GM23338 (cell line): ENCODE results near the gene ZNF512. TPM values are rescaled to one million over a fixed set of nuclear protein-coding genes. Genes with fewer than 3 reads are reported as not detected.

ENCODE experiments used
- ATAC-seq: fragments of 200-7000 bp; cut with Tn5 transposase; 3 replicates; pipeline ENCODE4 v1.9.1; 2020
- DNase-seq: peaks from one replicate; pipeline ENCODE4 v3.0.0-alpha.2; 2015; ENCODE audit warnings: low spot score
- H2AFZ ChIP-seq: fragments of 200-600 bp; sonication (generic); 2 replicates; pipeline ENCODE4 v1.8.0; 2016; ENCODE audit warnings: antibody characterized with exemption, mild to moderate bottlenecking, moderate library complexity
- H3F3A ChIP-seq: fragments of 200-600 bp; sonication (generic); replicated peaks from 2 replicates; pipeline ENCODE4 v1.8.0; 2017; ENCODE audit warnings: antibody characterized with exemption, mixed run types, low read depth
- H3K27ac ChIP-seq: fragments of 200-600 bp; sonication (generic); 2 replicates; pipeline ENCODE4 v1.6.1; 2016; ENCODE audit warnings: low read depth
- H3K27me3 ChIP-seq: fragments of 200-600 bp; sonication (generic); 2 replicates; pipeline ENCODE4 v1.8.0; 2016; ENCODE audit warnings: mild to moderate bottlenecking, mixed run types, moderate library complexity; ENCODE audit not compliant: insufficient read depth
- H3K36me3 ChIP-seq: fragments of 200-600 bp; sonication (generic); 2 replicates; pipeline ENCODE4 v1.8.0; 2016; ENCODE audit warnings: mild to moderate bottlenecking; ENCODE audit not compliant: insufficient read depth
- H3K4me1 ChIP-seq: fragments of 200-600 bp; sonication (generic); 2 replicates; pipeline ENCODE4 v1.8.0; 2016; ENCODE audit warnings: mild to moderate bottlenecking, moderate library complexity; ENCODE audit not compliant: insufficient read depth
- H3K4me2 ChIP-seq: fragments of 200-600 bp; sonication (generic); 2 replicates; pipeline ENCODE4 v1.7.1; 2017; ENCODE audit warnings: mixed run types
- H3K4me3 ChIP-seq: fragments of 200-600 bp; sonication (generic); 2 replicates; pipeline ENCODE4 v1.6.1; 2016; ENCODE audit warnings: mixed run types
- H3K79me2 ChIP-seq: fragments of 200-600 bp; sonication (generic); replicated peaks from 2 replicates; pipeline ENCODE4 v1.8.0; 2017; ENCODE audit warnings: mild to moderate bottlenecking; ENCODE audit not compliant: insufficient read depth
- H3K9me2 ChIP-seq: fragments of 200-600 bp; sonication (generic); 2 replicates; pipeline ENCODE4 v1.8.0; 2017; ENCODE audit not compliant: insufficient read depth
- H4K20me1 ChIP-seq: fragments of 200-600 bp; sonication (generic); replicated peaks from 2 replicates; pipeline ENCODE4 v1.8.0; 2017; ENCODE audit warnings: mild to moderate bottlenecking; ENCODE audit not compliant: insufficient read depth
- H3K27ac Mint-ChIP-seq: 2 replicates; pipeline ENCODE4 v1.8.0; 2020; ENCODE audit warnings: inconsistent platforms, mild to moderate bottlenecking, moderate library complexity, mixed read lengths
- H3K27me3 Mint-ChIP-seq: 3 replicates; pipeline ENCODE4 v1.8.0; 2022; ENCODE audit warnings: low read depth, mild to moderate bottlenecking, moderate library complexity, mixed read lengths, inconsistent platforms; ENCODE audit not compliant: insufficient read depth, poor library complexity
- H3K36me3 Mint-ChIP-seq: 3 replicates; pipeline ENCODE4 v1.8.0; 2021; ENCODE audit warnings: low read depth, mild to moderate bottlenecking, inconsistent platforms, moderate library complexity, mixed read lengths
- H3K4me1 Mint-ChIP-seq: 3 replicates; pipeline ENCODE4 v1.8.0; 2020; ENCODE audit warnings: mild to moderate bottlenecking, inconsistent platforms, mixed read lengths
- H3K4me3 Mint-ChIP-seq: 3 replicates; pipeline ENCODE4 v1.8.0; 2021; ENCODE audit warnings: moderate library complexity, mild to moderate bottlenecking, inconsistent platforms, mixed read lengths
- H3K9me3 Mint-ChIP-seq: 3 replicates; pipeline ENCODE4 v1.8.0; 2020; ENCODE audit warnings: moderate library complexity, mild to moderate bottlenecking, inconsistent platforms, mixed read lengths
- CREB1 ChIP-seq: fragments of 250-450 bp; sonication (Bioruptor Pico); IDR thresholded peaks from 2 replicates; pipeline ENCODE4 v1.5.0; 2020; ENCODE audit warnings: low read depth, mild to moderate bottlenecking, moderate library complexity
- CTCF ChIP-seq, 2 experiments: fragments of 200-600 bp in 1 of 2; sonication (generic) in 1 of 2; conservative IDR thresholded peaks; 2 replicates each; pipeline versions ENCODE4 v1.5.1 to v1.6.1; 2016 to 2017; ENCODE audit warnings: antibody characterized with exemption in 2 of 2, low read depth in 2 of 2, mild to moderate bottlenecking in 2 of 2, moderate library complexity in 1 of 2
- ETS1 ChIP-seq: IDR thresholded peaks from 2 replicates; pipeline ENCODE4 v1.6.1; 2016; ENCODE audit warnings: antibody characterized with exemption
- EZH2 ChIP-seq: fragments of 200-600 bp; sonication (generic); IDR thresholded peaks from one replicate; pipeline ENCODE4 v1.8.0; 2017; ENCODE audit warnings: antibody characterized with exemption, mild to moderate bottlenecking, low read depth; ENCODE audit not compliant: unreplicated experiment
- EZH2phosphoT487 ChIP-seq: fragments of 200-600 bp; sonication (generic); IDR thresholded peaks from one replicate; pipeline ENCODE4 v1.8.1; 2018; ENCODE audit warnings: antibody characterized with exemption; ENCODE audit not compliant: unreplicated experiment
- JUNB ChIP-seq: IDR thresholded peaks from one replicate; pipeline ENCODE4 v1.6.1; 2016; ENCODE audit warnings: antibody characterized with exemption; ENCODE audit not compliant: unreplicated experiment
- NANOG ChIP-seq: IDR thresholded peaks from 2 replicates; pipeline ENCODE4 v1.6.1; 2016; ENCODE audit warnings: antibody characterized with exemption, borderline replicate concordance
- POLR2AphosphoS5 ChIP-seq: IDR thresholded peaks from 2 replicates; pipeline ENCODE4 v1.6.1; 2016; ENCODE audit warnings: antibody characterized with exemption, low read depth
- REST ChIP-seq: IDR thresholded peaks from one replicate; pipeline ENCODE4 v1.6.1; 2018; ENCODE audit warnings: antibody characterized with exemption; ENCODE audit not compliant: unreplicated experiment
- STAT1 ChIP-seq: IDR thresholded peaks from one replicate; pipeline ENCODE4 v1.6.1; 2016; ENCODE audit warnings: antibody characterized with exemption; ENCODE audit not compliant: unreplicated experiment
- ZNF114 ChIP-seq: fragments of 250-450 bp; sonication (Bioruptor Pico); IDR thresholded peaks from 2 replicates; pipeline ENCODE4 v1.5.0; 2020; ENCODE audit warnings: mild to moderate bottlenecking, moderate library complexity
- ZNF331 ChIP-seq: fragments of 250-450 bp; sonication (Bioruptor Pico); IDR thresholded peaks from 2 replicates; pipeline ENCODE4 v1.5.0; 2020; ENCODE audit warnings: low read depth, mild to moderate bottlenecking, moderate library complexity
- polyA plus RNA-seq: library from polyadenylated mRNA; unstranded; fragments of >200 nt; fragmentation: Nextera tagmentation; extraction: Ambion mirVana; gene quantifications from 2 replicates; pipeline ENCODE4 v1.2.1, GENCODE V29; 2016
- total RNA-seq: library from RNA; depleted of rRNA; stranded (reverse); fragments of >200 nt; shearing (Covaris generic); gene quantifications from 2 replicates; pipeline ENCODE4 v1.2.3, GENCODE V29; 2014
- TF ChIP-seq, protein P1 (sequence below): fragments of 250-450 bp; sonication (Bioruptor Pico); IDR thresholded peaks from 2 replicates; pipeline ENCODE4 v1.5.0; 2020; ENCODE audit warnings: mild to moderate bottlenecking, moderate library complexity

ZNF512 gene
- total and polyA plus RNA-seq, 2 experiments from 2014 or later, result 26.0 to 38.4 TPM

GRCh38 chr2:27569398-27569797 lies 13.4 kb upstream of the ZNF512 start:
- H3K27ac ChIP-seq, result no peak overlapping the region
- no peak for DNase-seq
- H4K20me1 ChIP-seq, result no peaks in the 10 kb centered on the region
- no peak for TF ChIP-seq CTCF (conservative IDR thresholded peaks at IDR 0.05; ENCODE audit: low read depth in 2 of 2)
- TF ChIP-seq, protein P1, sequence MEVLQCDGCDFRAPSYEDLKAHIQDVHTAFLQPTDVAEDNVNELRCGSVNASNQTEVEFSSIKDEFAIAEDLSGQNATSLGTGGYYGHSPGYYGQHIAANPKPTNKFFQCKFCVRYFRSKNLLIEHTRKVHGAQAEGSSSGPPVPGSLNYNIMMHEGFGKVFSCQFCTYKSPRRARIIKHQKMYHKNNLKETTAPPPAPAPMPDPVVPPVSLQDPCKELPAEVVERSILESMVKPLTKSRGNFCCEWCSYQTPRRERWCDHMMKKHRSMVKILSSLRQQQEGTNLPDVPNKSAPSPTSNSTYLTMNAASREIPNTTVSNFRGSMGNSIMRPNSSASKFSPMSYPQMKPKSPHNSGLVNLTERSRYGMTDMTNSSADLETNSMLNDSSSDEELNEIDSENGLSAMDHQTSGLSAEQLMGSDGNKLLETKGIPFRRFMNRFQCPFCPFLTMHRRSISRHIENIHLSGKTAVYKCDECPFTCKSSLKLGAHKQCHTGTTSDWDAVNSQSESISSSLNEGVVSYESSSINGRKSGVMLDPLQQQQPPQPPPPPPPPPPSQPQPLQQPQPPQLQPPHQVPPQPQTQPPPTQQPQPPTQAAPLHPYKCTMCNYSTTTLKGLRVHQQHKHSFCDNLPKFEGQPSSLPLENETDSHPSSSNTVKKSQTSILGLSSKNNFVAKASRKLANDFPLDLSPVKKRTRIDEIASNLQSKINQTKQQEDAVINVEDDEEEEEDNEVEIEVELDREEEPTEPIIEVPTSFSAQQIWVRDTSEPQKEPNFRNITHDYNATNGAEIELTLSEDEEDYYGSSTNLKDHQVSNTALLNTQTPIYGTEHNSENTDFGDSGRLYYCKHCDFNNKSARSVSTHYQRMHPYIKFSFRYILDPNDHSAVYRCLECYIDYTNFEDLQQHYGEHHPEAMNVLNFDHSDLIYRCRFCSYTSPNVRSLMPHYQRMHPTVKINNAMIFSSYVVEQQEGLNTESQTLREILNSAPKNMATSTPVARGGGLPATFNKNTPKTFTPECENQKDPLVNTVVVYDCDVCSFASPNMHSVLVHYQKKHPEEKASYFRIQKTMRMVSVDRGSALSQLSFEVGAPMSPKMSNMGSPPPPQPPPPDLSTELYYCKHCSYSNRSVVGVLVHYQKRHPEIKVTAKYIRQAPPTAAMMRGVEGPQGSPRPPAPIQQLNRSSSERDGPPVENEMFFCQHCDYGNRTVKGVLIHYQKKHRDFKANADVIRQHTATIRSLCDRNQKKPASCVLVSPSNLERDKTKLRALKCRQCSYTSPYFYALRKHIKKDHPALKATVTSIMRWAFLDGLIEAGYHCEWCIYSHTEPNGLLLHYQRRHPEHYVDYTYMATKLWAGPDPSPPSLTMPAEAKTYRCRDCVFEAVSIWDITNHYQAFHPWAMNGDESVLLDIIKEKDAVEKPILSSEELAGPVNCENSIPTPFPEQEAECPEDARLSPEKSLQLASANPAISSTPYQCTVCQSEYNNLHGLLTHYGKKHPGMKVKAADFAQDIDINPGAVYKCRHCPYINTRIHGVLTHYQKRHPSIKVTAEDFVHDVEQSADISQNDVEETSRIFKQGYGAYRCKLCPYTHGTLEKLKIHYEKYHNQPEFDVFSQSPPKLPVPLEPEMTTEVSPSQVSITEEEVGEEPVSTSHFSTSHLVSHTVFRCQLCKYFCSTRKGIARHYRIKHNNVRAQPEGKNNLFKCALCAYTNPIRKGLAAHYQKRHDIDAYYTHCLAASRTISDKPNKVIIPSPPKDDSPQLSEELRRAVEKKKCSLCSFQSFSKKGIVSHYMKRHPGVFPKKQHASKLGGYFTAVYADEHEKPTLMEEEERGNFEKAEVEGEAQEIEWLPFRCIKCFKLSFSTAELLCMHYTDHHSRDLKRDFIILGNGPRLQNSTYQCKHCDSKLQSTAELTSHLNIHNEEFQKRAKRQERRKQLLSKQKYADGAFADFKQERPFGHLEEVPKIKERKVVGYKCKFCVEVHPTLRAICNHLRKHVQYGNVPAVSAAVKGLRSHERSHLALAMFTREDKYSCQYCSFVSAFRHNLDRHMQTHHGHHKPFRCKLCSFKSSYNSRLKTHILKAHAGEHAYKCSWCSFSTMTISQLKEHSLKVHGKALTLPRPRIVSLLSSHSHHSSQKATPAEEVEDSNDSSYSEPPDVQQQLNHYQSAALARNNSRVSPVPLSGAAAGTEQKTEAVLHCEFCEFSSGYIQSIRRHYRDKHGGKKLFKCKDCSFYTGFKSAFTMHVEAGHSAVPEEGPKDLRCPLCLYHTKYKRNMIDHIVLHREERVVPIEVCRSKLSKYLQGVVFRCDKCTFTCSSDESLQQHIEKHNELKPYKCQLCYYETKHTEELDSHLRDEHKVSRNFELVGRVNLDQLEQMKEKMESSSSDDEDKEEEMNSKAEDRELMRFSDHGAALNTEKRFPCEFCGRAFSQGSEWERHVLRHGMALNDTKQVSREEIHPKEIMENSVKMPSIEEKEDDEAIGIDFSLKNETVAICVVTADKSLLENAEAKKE (CRISPR knock-in tag), result no peak
- TF ChIP-seq NANOG, result no peak
- no peak for TF ChIP-seq ETS1
- TF ChIP-seq POLR2AphosphoS5, result no peak
- no peak for TF ChIP-seq ZNF114 (CRISPR knock-in tag)
- no peak for TF ChIP-seq STAT1
- TF ChIP-seq EZH2phosphoT487, result no peak
- no peak for TF ChIP-seq JUNB
- no peak for TF ChIP-seq ZNF331 (CRISPR knock-in tag)
- TF ChIP-seq CREB1 (CRISPR knock-in tag), result no peak
- TF ChIP-seq REST, result no peak
- no peak for TF ChIP-seq EZH2
- Mint-ChIP-seq H3K27me3 (peaks cover 2% of the 10 kb centered on the region), H3K27ac (no peak overlapping the region), H3K36me3 (no peaks in the 10 kb centered on the region), H3K9me3 (peaks cover 24% of the 10 kb centered on the region; the same call in 2 of the 3 replicates), H3K4me1 (no peaks in the 10 kb centered on the region), H3K4me3 (no peak overlapping the region)
- H3K79me2 ChIP-seq, result no peaks in the 10 kb centered on the region
- no peaks in the 10 kb centered on the region for H3K4me1 ChIP-seq
- ATAC-seq, result no peak
- no peak overlapping the region for H3K4me2 ChIP-seq
- H3K4me3 ChIP-seq, result no peak overlapping the region
- no peak overlapping the region for H2AFZ ChIP-seq
- peaks cover 3% of the 10 kb centered on the region; the same call in 1 of the 2 replicates for H3K9me2 ChIP-seq
- no peaks in the 10 kb centered on the region for H3K36me3 ChIP-seq
- peaks cover 17% of the 10 kb centered on the region; the same call in 1 of the 2 replicates for H3K27me3 ChIP-seq
- H3F3A ChIP-seq, result no peaks in the 10 kb centered on the region
